Vagina (tissue), 2 donors: Measurements from ENCODE around the gene DIRAS2. TPM values are rescaled to one million over a fixed set of nuclear protein-coding genes. Genes with fewer than 3 reads are reported as not detected.

Experiments used
- DNase-seq, 2 donors: peaks; one replicate each; pipeline ENCODE4 v3.0.0-alpha.2; 2017; ENCODE audit errors: extremely low spot score in 2 of 2
- H3K27ac ChIP-seq: fragments of 200-600 bp; sonication (generic); one replicate; pipeline ENCODE4 v1.5.1; 2019
- H3K27me3 ChIP-seq: fragments of 200-600 bp; sonication (generic); one replicate; pipeline ENCODE4 v1.5.1; 2019
- H3K36me3 ChIP-seq, 2 donors: fragments of 200-600 bp; sonication (generic); one replicate each; pipeline ENCODE4 v1.5.1; 2017 to 2019
- H3K4me1 ChIP-seq: fragments of 200-600 bp; sonication (generic); one replicate; pipeline ENCODE4 v1.5.1; 2019
- H3K4me3 ChIP-seq, 2 donors: fragments of 200-600 bp; sonication (generic); 1 replicate in 1 of 2; 2 replicates in 1 of 2; pipeline ENCODE4 v1.5.1; 2016 to 2019
- H3K9me3 ChIP-seq: fragments of 200-600 bp; sonication (generic); one replicate; pipeline ENCODE4 v1.5.1; 2019
- CTCF ChIP-seq, 3 experiments: fragments of 450-650 bp in 2 of 3; fragments of 200-600 bp in 1 of 3; sonication (generic) in 1 of 3; IDR thresholded peaks; one replicate each; pipeline ENCODE4 v1.5.1; 2017 to 2019; ENCODE audit warnings: antibody characterized with exemption in 3 of 3, mild to moderate bottlenecking in 2 of 3, moderate library complexity in 2 of 3
- POLR2A ChIP-seq, 2 donors: fragments of 450-650 bp; IDR thresholded peaks; one replicate each; pipeline ENCODE4 v1.6.1; 2017; ENCODE audit warnings: antibody characterized with exemption in 2 of 2, mild to moderate bottlenecking in 2 of 2, moderate library complexity in 2 of 2
- POLR2AphosphoS5 ChIP-seq, 2 donors: sonication (generic); formaldehyde crosslinking; IDR thresholded peaks; one replicate each; pipeline ENCODE4 v1.9.0; 2017; ENCODE audit warnings: antibody characterized with exemption in 2 of 2, mild to moderate bottlenecking in 2 of 2, low read depth in 1 of 2; ENCODE audit not compliant: insufficient read depth in 1 of 2
- intact Hi-C: fragments of 100-400 bp; cut with DNase I; formaldehyde crosslinking; loops from one replicate; pipeline ENCODE4 v1.15.1; 2023
- total RNA-seq: library from RNA; depleted of rRNA; stranded (reverse); fragments of >200 nt; gene quantifications from one replicate; pipeline ENCODE4 v1.2.3, GENCODE V29; 2016

DIRAS2 gene
- total RNA-seq, 1 donor from 2014 or later = not detected

GRCh38 chr9:90632647-90633207 is 9.9 kb downstream of the DIRAS2 start:
- Histone ChIP-seq H3K36me3 (no peaks in the 10 kb centered on the region), H3K27me3 (no peaks in the 10 kb centered on the region), H3K4me3 (no peak overlapping the region), H3K9me3 (no peaks in the 10 kb centered on the region), H3K27ac (no peak overlapping the region), H3K4me1 (no peaks in the 10 kb centered on the region)
- intact Hi-C loops = no loop called here
- DNase-seq = no peak
- TF ChIP-seq CTCF (IDR thresholded peaks at IDR 0.05) (no peak), POLR2A (IDR thresholded peaks at IDR 0.05) (no peak), POLR2AphosphoS5 (IDR thresholded peaks at IDR 0.05; ENCODE audit: insufficient read depth in 1 of 2, low read depth in 1 of 2) (no peak)

- Histone ChIP-seq H3K4me3 (no peak overlapping the region), H3K36me3 (no peaks in the 10 kb centered on the region), H3K4me1 (no peaks in the 10 kb centered on the region), H3K27me3 (no peaks in the 10 kb centered on the region), H3K27ac (no peak overlapping the region), H3K9me3 (no peaks in the 10 kb centered on the region)
- intact Hi-C loops = no loop called here
- DNase-seq = no peak
- TF ChIP-seq POLR2A (IDR thresholded peaks at IDR 0.05) = no peak
- no peak for TF ChIP-seq CTCF (IDR thresholded peaks at IDR 0.05)
- TF ChIP-seq POLR2AphosphoS5 (IDR thresholded peaks at IDR 0.05; ENCODE audit: insufficient read depth in 1 of 2, low read depth in 1 of 2) = no peak
Observed at GRCh38 chr9:90631964-90632363, 10.7 kb downstream of the DIRAS2 start.

GRCh38 chr9:90629991-90630390 is 12.6 kb downstream of the DIRAS2 start:
- TF ChIP-seq POLR2AphosphoS5 (IDR thresholded peaks at IDR 0.05; ENCODE audit: insufficient read depth in 1 of 2, low read depth in 1 of 2) (no peak), CTCF (IDR thresholded peaks at IDR 0.05) (no peak), POLR2A (IDR thresholded peaks at IDR 0.05) (no peak)
- DNase-seq = no peak
- intact Hi-C loops = no loop called here
- Histone ChIP-seq H3K4me1 (no peaks in the 10 kb centered on the region), H3K4me3 (no peak overlapping the region), H3K27me3 (no peaks in the 10 kb centered on the region), H3K36me3 (no peaks in the 10 kb centered on the region), H3K9me3 (no peaks in the 10 kb centered on the region), H3K27ac (no peak overlapping the region)

- no peak for DNase-seq
- intact Hi-C loops = no loop called here
- H3K36me3 ChIP-seq = no peaks in the 10 kb centered on the region
Observed at GRCh38 chr9:90629354-90629753, 13.3 kb downstream of the DIRAS2 start.

More at GRCh38 chr9:90629354-90629753, 13.3 kb downstream of the DIRAS2 start:
- no peak for TF ChIP-seq POLR2A (IDR thresholded peaks at IDR 0.05)
- TF ChIP-seq CTCF (IDR thresholded peaks at IDR 0.05) = no peak
- TF ChIP-seq POLR2AphosphoS5 (IDR thresholded peaks at IDR 0.05; ENCODE audit: insufficient read depth in 1 of 2, low read depth in 1 of 2) = no peak
- Histone ChIP-seq H3K9me3 (no peaks in the 10 kb centered on the region), H3K27ac (no peak overlapping the region), H3K4me3 (no peak overlapping the region), H3K4me1 (no peaks in the 10 kb centered on the region), H3K27me3 (no peaks in the 10 kb centered on the region)
